DMS79 treated with DMSO at 0.1 percent for 48 hours (cell line): ENCODE data around the gene PIH1D1.
"Not testable (repeated sequence)": the region's sequence is repeated elsewhere in the genome, so short reads cannot be mapped to it uniquely, and the experiment has no call there.

Experiments used
- DNase-seq: peaks from one replicate; lab custom pipeline; 2025; lab: John Stamatoyannopoulos, UW

Gene PIH1D1

GRCh38 chr19:49456326-49456725, 4.7 kb upstream of the PIH1D1 start:
- DNase-seq, result no peak

DNA sequence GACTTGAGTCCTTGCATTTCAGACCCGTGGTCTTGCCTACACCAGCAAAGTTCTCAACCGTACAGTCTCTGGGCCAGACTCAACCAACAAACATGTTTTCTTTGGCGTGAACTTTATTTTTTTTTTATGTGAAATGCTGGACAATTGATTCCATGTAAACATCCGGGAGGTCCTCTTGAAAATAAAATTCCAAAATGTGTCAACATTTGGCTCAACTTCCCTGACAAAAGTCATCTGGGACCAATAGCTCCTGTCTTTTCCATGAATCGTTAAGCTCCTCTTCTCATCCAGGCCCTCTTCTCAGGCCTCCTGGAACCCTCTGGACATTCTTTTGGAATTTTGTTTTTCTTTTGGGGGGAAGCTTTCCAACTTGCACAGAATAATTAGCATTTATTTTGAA, 4.2 kb upstream of the PIH1D1 start:
- no peak for DNase-seq

DNA sequence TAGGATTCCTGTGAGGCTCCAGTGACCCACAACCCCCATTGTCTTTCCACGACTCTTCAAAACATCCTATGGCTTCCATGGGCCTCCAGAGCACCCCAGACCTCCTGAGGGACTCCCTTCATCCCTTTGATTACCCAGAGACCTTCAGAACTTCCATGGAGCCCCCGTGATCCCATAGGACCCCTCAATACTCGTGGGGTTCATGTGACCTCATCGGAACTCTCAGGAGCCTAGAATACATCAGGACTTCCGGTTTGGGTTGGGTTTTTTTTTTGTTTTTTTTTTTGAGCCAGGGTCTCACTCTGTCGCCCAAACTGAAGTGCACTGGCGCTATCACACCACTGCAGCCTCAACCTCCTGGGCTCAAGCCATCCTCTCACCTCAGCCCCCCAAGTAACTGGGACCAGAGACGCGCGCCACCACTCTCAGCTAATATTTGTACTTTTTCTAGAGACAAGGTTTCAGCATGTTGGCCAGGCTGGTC, 2.2 kb upstream of the PIH1D1 start:
- peak; percentile 37 for DNase-seq

- peak; percentile 96 for DNase-seq
Measured at GRCh38 chr19:49453013-49453756, 1.6 kb upstream of the PIH1D1 start, which contains the start of gene ALDH16A1. Gene ALDH16A1, plus strand, starts transcription at chr19:49453225. Its CDS starts 107 bp downstream, at chr19:49453332.

- DNase-seq, result no peak
Measured at GRCh38 chr19:49450405-49450804, 1.2 kb downstream of the PIH1D1 start.

DNA sequence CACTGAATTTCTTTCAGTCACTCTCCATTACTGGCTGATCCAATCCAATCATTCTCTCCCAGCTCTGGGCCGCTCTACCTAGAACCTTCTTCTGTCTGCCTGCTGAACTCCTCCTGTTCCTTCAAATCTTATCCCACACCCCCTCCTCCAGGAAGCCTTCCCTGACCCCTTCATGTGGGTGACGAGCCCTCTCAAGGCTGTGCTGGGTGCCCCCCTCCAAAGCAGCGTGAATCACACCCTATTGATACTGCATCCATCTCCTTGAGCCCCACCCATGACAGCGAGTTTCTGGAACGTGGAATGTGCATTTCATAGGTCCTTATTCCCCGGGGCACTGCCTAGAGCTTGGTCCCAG, 3.2 kb downstream of the PIH1D1 start:
- no peak for DNase-seq

DNA sequence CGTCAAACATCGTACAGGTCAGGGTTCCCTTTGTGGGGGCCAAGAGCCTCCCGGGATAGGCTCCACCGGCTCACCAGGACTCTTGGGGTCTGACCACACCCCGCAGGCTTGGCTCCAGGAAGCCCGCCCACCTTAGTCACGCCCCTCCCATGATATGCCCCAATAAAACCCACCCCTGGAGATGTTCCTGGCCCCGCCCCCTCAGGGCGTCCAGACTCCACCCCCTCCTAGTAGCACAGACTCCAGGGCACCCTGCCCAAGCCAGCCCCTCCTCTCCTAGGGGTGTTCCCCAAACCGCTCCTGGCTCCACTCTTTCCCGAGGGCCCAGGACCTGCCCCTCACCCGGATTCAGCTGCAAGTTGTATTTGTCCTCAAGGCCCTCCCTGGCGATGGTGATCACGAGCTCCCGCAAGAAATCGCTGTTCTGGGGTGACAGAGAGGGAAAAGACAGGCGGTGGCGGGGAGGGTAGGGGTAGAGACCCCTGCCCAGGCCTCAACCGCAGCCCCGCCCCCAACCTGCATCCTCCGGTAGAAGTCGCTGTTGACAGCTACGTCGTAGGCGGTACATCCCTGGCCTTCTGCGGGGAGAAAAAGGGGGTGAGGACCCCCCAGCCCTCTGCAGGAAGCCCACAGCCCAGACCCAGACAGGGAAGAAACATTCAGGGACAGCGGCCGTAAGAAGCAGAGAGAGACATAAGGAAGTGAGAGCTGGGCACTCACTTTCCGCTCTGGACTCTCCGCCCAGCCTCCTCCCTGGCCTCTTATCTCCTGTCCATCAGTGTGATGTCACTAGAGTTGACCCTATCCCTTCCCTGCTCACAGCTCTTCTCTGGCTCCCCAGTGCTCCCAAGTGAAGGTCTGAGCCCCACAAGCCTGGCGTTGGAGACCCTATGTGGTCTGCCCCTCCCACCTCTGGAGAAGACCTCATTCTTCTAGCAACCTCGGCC, 3.9 kb downstream of the PIH1D1 start:
- DNase-seq, result no peak

DNA sequence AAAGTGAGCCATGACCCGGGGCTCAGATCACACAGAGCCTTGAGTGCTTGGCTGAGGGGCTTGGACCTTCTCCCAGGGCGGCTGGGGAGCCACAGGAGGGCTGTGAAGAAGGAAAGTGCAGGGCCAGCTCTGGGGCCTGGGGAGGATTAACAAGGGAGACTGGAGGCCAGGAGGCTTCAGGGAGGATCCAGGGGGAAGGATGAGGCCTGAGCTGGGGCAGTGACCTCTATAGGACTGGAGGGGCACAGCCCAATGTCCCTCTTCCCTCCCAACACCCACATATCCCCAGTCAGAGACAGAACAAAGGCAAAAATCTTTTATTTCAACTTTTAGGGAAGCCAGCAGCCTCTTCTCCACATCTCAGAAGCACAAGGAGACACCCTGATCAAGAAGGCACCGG, 5.6 kb downstream of the PIH1D1 start:
- DNase-seq, result no peak

DNA sequence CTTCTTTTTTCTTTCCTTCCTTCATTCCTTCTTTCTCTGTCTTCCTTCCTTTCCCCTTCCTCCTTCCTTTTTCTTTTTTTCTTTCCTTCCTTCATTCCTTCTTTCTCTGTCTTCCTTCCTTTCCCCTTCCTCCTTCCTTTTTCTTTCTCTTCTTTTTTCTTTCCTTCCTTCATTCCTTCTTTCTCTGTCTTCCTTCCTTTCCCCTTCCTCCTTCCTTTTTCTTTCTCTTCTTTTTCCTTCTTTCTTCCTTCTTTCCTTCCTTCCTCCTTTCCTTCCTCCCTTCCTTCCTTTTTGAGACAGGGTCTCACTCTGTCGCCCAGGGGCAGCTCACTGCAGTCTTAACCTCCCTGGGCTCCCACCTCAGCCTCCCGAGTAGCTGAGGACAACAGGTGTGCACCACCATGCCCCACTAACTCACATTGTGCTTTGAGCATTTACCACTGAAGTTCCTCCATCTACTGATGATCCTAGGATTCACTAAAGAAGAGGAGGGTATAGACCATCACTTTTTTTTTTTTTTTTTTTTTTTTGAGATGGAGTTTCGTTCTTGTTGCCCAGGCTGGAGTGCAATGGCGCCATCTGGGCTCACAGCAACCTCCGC, 7.4 kb downstream of the PIH1D1 start:
- DNase-seq, result not testable (repeated sequence)

GRCh38 chr19:49443366-49444099, 8.1 kb downstream of the PIH1D1 start:
- peak; percentile 96 for DNase-seq

DNA sequence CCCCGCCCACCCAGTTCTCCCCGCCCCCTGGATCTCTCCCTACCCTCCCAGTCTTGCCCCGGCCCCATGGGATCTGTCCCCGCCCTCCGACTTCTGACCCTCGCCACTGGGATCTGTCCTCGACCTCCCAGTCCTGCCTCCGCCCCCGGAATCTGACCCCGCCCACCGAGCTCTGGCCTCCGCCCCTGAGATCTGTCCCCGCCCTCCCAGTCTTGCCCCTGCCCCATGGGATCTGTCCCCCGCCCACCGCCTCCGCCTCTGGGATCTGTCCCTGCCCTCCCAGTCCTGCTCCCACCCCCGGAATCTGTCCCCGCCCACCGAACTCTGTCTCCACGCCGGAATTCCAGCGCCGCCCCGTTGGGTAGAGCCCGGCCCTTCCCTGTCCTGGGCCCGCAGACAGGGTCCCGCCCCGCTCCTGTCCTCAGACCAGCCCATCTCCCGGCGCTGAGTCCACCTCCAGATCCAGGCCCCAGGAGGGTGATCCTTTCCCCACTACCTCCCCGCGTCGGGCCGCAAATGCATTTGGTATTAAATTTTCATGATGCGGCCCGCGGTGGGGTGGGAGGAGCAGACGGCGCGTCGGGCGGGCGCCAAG, 8.7 kb downstream of the PIH1D1 start:
- DNase-seq, result peak; percentile 73

- DNase-seq, result peak; percentile 73
Measured at GRCh38 chr19:49442354-49442753, 9.3 kb downstream of the PIH1D1 start.

- peak; percentile 48 for DNase-seq
Measured at GRCh38 chr19:49441960-49442350, 9.7 kb downstream of the PIH1D1 start.

- peak; percentile 44 for DNase-seq
Measured at GRCh38 chr19:49441210-49441959, 10.2 kb downstream of the PIH1D1 start, which contains the start of gene SLC17A7. Gene SLC17A7, minus strand, starts transcription at chr19:49441527. Its CDS starts 148 bp downstream, at chr19:49441379.

- no peak for DNase-seq
Measured at GRCh38 chr19:49440439-49441209, 11.0 kb downstream of the PIH1D1 start.

GRCh38 chr19:49439836-49440235, 11.8 kb downstream of the PIH1D1 start:
- no peak for DNase-seq

GRCh38 chr19:49438261-49438660, 13.4 kb downstream of the PIH1D1 start:
- DNase-seq, result no peak

DNA sequence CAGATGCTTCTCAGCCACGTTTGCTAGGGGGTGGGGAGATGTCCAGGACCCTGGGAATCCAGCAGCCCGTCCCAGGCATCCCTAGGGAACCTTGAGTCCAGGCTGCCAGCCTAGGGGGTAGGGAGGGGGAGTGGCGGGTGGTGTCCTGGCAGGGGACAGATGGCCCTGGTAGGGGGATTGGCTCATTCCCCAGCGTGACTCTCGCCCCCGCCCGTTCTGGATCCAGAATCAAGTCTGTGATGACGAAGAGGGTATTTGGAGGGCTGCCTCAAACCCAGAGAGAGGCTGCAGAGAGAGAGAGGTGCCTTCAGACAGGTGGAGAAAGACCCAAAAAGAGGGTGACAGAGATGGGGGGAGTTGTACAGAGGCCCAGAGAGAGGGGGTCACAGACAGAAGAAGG, 14.4 kb downstream of the PIH1D1 start:
- DNase-seq, result no peak

GRCh38 chr19:49436381-49437017, 15.1 kb downstream of the PIH1D1 start:
- no peak for DNase-seq
